DMS153 (cell line): ENCODE data around the gene NDC1.

Experiments
- DNase-seq: peaks from one replicate; lab custom pipeline; 2025; lab: John Stamatoyannopoulos, UW

The NDC1 gene

GRCh38 chr1:53731043-53731600 lies 107.0 kb downstream of the NDC1 start:
- DNase-seq: no peak

GRCh38 chr1:53730224-53730865 lies 107.8 kb downstream of the NDC1 start:
- DNase-seq: no peak

- DNase-seq: no peak
Measured at GRCh38 chr1:53729456-53730223, 108.5 kb downstream of the NDC1 start.

- no peak for DNase-seq
Measured at GRCh38 chr1:53728702-53729455, 109.2 kb downstream of the NDC1 start.

- no peak for DNase-seq
Measured at GRCh38 chr1:53728196-53728595, 109.9 kb downstream of the NDC1 start.

- DNase-seq: no peak
Measured at GRCh38 chr1:53727461-53728092, 110.5 kb downstream of the NDC1 start.

GRCh38 chr1:53726009-53726600 lies 112.0 kb downstream of the NDC1 start:
- DNase-seq: no peak

- DNase-seq: no peak
Measured at GRCh38 chr1:53725238-53725689, 112.8 kb downstream of the NDC1 start.

GRCh38 chr1:53722025-53722424 lies 116.1 kb downstream of the NDC1 start:
- no peak for DNase-seq

- DNase-seq: no peak
Measured at GRCh38 chr1:53721088-53721487, 117.0 kb downstream of the NDC1 start.

GRCh38 chr1:53719469-53719868 lies 118.6 kb downstream of the NDC1 start:
- no peak for DNase-seq

GRCh38 chr1:53718443-53718842 lies 119.7 kb downstream of the NDC1 start:
- no peak for DNase-seq

- no peak for DNase-seq
Measured at GRCh38 chr1:53717025-53717804, 120.9 kb downstream of the NDC1 start.

GRCh38 chr1:53716150-53716549 lies 121.9 kb downstream of the NDC1 start:
- DNase-seq: no peak

GRCh38 chr1:53715478-53715877 lies 122.6 kb downstream of the NDC1 start:
- no peak for DNase-seq
